SK-N-SH treated with all-trans-retinoic acid at 6 μM for 48 hours (cell line): ENCODE results near the gene JAKMIP1.

ENCODE experiments used
- ATAC-seq: fragments of 200-7000 bp; cut with Tn5 transposase; 3 replicates; pipeline ENCODE4 v1.9.1; 2020; ENCODE audit warnings: mild to moderate bottlenecking, moderate library complexity
- ARNTL ChIP-seq: fragments of 450-650 bp; formaldehyde crosslinking; IDR thresholded peaks from 2 replicates; pipeline ENCODE4 v1.5.0; 2020; ENCODE audit warnings: low read depth, mild to moderate bottlenecking, moderate library complexity, borderline replicate concordance
- BACH2 ChIP-seq: fragments of 250-450 bp; sonication (Bioruptor Pico); IDR thresholded peaks from 2 replicates; pipeline ENCODE4 v1.9.0; 2021; ENCODE audit warnings: mild to moderate bottlenecking, borderline replicate concordance
- CSDC2 ChIP-seq: fragments of 250-450 bp; sonication (Bioruptor Pico); IDR thresholded peaks from 2 replicates; pipeline ENCODE4 v1.5.0; 2020; ENCODE audit warnings: mild to moderate bottlenecking, moderate library complexity
- ESRRG ChIP-seq: fragments of 250-450 bp; sonication (Bioruptor Pico); IDR thresholded peaks from 2 replicates; pipeline ENCODE4 v1.6.1; 2021; ENCODE audit warnings: mild to moderate bottlenecking
- GLIS3 ChIP-seq: fragments of 250-450 bp; sonication (Bioruptor Pico); IDR thresholded peaks from 2 replicates; pipeline ENCODE4 v1.5.0; 2020; ENCODE audit warnings: mild to moderate bottlenecking, moderate library complexity
- ISL1 ChIP-seq: fragments of 250-450 bp; sonication (Bioruptor Pico); IDR thresholded peaks from 2 replicates; pipeline ENCODE4 v2.1.2; 2022; ENCODE audit warnings: mild to moderate bottlenecking, moderate library complexity
- OSR1 ChIP-seq: fragments of 250-450 bp; sonication (Bioruptor Pico); IDR thresholded peaks from 2 replicates; pipeline ENCODE4 v1.8.0; 2022; ENCODE audit warnings: moderate library complexity, mild to moderate bottlenecking, inconsistent platforms
- RARB ChIP-seq: fragments of 250-450 bp; sonication (Bioruptor Pico); IDR thresholded peaks from 2 replicates; pipeline ENCODE4 v1.8.0; 2021; ENCODE audit warnings: mild to moderate bottlenecking, moderate library complexity
- TCF4 ChIP-seq: fragments of 250-450 bp; sonication (Bioruptor Pico); IDR thresholded peaks from 2 replicates; pipeline ENCODE4 v1.8.0; 2021; ENCODE audit warnings: mild to moderate bottlenecking, moderate library complexity, borderline replicate concordance
- TOX ChIP-seq: fragments of 250-450 bp; sonication (Bioruptor Pico); IDR thresholded peaks from 2 replicates; pipeline ENCODE4 v1.8.0; 2021; ENCODE audit warnings: mild to moderate bottlenecking, moderate library complexity, borderline replicate concordance
- ZC3H10 ChIP-seq: fragments of 250-450 bp; sonication (Bioruptor Pico); IDR thresholded peaks from 2 replicates; pipeline ENCODE4 v1.5.1; 2021; ENCODE audit warnings: mild to moderate bottlenecking, moderate library complexity
- ZFP3 ChIP-seq: fragments of 250-450 bp; sonication (Bioruptor Pico); IDR thresholded peaks from 2 replicates; pipeline ENCODE4 v1.5.0; 2020; ENCODE audit warnings: mild to moderate bottlenecking, moderate library complexity
- ZNF8 ChIP-seq: fragments of 450-650 bp; formaldehyde crosslinking; IDR thresholded peaks from 2 replicates; pipeline ENCODE4 v1.5.0; 2020; ENCODE audit warnings: mild to moderate bottlenecking, moderate library complexity
- TF ChIP-seq, protein P1 (sequence below): fragments of 250-450 bp; sonication (Bioruptor Pico); IDR thresholded peaks from 2 replicates; pipeline ENCODE4 v1.5.0; 2020; ENCODE audit warnings: mild to moderate bottlenecking, moderate library complexity
- TF ChIP-seq, protein P2 (sequence below): fragments of 250-450 bp; sonication (Bioruptor Pico); IDR thresholded peaks from 2 replicates; pipeline ENCODE4 v1.8.0; 2021; ENCODE audit warnings: low read depth, mild to moderate bottlenecking, moderate library complexity, borderline replicate concordance
- TF ChIP-seq, protein P3 (sequence below): fragments of 250-450 bp; sonication (Bioruptor Pico); IDR thresholded peaks from 2 replicates; pipeline ENCODE4 v1.5.1; 2020; ENCODE audit warnings: low read depth, mild to moderate bottlenecking, moderate library complexity
- TF ChIP-seq, protein P4 (sequence below): fragments of 250-450 bp; sonication (Bioruptor Pico); IDR thresholded peaks from 2 replicates; pipeline ENCODE4 v1.5.1; 2021; ENCODE audit warnings: mild to moderate bottlenecking, moderate library complexity
- TF ChIP-seq, protein P5 (sequence below): fragments of 250-450 bp; sonication (Bioruptor Pico); IDR thresholded peaks from 2 replicates; pipeline ENCODE4 v1.8.0; 2020; ENCODE audit warnings: mild to moderate bottlenecking, moderate library complexity, borderline replicate concordance

Gene JAKMIP1

DNA sequence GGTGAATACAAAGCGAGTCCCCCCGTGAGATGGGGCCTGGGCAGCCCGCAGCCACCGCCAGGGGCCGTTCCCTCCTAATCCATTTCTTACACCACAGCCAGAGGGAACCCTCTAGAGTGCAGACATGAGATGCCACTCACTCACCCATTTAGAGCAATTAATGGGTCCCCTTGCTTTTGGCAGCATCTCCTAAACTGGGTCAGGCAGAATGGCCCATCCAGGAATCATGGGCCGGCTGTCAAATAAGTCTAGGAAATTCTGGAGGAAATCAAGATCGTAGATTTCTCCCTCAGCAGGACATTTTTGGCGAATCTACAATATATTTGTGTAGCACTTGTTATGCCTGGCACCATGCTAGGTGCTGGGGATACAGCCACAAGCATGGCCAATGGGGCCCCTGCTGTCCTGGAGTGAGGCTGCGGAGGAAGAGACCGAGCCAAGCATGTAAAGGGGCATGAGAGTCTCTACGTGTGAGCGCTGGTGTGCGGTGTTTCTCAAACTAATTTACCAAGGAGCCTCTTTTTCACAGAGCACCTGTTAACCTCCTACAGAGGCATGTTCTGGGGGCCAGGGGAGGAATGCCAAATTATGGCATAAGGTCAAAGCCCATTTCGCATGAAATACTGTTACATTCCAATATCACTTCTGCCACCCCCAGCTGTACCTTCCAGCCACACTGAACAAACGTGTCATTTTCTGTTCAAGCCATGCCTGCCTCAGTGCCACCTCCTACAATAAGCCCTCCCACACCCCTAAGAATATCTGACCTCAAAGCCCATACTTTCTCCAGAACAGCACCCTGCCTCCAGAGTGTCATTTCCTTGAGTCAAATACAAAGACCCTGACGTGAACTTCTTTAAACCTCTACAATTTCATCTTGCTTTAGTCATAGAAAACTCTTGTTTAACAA is 28.1 kb upstream of the JAKMIP1 start (continued):
- TF ChIP-seq, protein P1, sequence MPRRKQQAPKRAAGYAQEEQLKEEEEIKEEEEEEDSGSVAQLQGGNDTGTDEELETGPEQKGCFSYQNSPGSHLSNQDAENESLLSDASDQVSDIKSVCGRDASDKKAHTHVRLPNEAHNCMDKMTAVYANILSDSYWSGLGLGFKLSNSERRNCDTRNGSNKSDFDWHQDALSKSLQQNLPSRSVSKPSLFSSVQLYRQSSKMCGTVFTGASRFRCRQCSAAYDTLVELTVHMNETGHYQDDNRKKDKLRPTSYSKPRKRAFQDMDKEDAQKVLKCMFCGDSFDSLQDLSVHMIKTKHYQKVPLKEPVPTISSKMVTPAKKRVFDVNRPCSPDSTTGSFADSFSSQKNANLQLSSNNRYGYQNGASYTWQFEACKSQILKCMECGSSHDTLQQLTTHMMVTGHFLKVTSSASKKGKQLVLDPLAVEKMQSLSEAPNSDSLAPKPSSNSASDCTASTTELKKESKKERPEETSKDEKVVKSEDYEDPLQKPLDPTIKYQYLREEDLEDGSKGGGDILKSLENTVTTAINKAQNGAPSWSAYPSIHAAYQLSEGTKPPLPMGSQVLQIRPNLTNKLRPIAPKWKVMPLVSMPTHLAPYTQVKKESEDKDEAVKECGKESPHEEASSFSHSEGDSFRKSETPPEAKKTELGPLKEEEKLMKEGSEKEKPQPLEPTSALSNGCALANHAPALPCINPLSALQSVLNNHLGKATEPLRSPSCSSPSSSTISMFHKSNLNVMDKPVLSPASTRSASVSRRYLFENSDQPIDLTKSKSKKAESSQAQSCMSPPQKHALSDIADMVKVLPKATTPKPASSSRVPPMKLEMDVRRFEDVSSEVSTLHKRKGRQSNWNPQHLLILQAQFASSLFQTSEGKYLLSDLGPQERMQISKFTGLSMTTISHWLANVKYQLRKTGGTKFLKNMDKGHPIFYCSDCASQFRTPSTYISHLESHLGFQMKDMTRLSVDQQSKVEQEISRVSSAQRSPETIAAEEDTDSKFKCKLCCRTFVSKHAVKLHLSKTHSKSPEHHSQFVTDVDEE (CRISPR knock-in tag) = no peak
- TF ChIP-seq RARB (CRISPR knock-in tag) = no peak
- TF ChIP-seq ARNTL = no peak
- TF ChIP-seq GLIS3 (CRISPR knock-in tag) = no peak
- TF ChIP-seq, protein P2, sequence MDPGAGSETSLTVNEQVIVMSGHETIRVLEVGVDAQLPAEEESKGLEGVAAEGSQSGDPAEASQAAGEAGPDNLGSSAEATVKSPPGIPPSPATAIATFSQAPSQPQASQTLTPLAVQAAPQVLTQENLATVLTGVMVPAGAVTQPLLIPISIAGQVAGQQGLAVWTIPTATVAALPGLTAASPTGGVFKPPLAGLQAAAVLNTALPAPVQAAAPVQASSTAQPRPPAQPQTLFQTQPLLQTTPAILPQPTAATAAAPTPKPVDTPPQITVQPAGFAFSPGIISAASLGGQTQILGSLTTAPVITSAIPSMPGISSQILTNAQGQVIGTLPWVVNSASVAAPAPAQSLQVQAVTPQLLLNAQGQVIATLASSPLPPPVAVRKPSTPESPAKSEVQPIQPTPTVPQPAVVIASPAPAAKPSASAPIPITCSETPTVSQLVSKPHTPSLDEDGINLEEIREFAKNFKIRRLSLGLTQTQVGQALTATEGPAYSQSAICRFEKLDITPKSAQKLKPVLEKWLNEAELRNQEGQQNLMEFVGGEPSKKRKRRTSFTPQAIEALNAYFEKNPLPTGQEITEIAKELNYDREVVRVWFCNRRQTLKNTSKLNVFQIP (CRISPR knock-in tag) = no peak
- TF ChIP-seq, all 23 proteins: peak for 0

DNA sequence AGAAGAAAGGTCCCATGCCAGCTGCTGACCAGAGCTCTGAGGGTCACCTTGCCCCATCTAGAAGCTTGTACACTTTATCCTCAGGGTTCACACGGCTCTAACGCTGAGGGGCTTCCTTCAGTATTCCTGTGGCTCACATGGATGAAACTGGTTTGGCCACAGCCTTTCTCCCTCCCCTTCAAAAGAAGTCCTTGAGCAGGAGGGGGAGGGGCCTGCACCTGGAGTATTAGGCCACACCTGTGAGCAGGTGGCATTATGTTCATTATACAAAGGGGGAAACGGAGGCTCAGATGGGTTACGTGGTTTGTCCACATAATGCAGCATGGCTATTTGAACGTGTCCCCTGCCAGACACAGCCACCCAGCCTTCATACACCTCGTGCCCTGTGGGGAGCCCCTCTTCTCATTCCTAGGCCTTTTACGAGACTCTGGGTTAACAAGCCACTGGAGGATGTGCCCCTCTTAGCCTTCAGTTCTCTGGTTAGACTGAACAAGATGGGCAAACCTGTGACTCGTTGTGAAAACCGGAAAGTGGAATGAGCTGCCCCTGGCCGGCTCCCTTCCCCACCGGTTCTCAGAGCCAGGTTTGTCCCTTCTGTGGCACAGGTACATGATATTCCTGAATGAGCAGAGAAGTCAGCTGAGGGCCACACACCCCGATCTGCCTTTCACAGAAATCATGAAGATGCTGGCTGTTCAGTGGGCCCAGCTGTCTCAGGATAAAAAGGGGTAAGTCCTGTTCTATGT is 27.2 kb upstream of the JAKMIP1 start:
- ATAC-seq = no peak

DNA sequence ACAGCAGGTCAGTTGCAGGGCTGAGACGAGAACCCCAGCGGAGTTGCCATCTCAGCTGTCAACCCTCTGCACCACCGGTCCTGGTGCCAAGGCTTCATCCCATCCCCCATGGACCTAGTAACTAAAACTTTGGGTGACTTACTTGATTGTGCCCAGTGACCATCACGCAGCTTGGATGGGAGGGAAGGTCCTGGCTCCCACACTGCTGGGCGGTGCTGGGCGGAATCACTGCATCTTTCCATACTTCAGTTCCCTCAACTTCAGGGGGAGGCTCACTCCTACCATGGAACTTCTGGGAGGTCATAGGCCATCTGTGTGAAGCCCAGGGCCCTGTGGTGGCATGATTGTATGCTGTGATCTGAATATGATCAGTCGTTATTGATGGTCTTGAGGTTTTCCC is 26.2 kb upstream of the JAKMIP1 start:
- ATAC-seq = no peak
- TF ChIP-seq, protein P3, sequence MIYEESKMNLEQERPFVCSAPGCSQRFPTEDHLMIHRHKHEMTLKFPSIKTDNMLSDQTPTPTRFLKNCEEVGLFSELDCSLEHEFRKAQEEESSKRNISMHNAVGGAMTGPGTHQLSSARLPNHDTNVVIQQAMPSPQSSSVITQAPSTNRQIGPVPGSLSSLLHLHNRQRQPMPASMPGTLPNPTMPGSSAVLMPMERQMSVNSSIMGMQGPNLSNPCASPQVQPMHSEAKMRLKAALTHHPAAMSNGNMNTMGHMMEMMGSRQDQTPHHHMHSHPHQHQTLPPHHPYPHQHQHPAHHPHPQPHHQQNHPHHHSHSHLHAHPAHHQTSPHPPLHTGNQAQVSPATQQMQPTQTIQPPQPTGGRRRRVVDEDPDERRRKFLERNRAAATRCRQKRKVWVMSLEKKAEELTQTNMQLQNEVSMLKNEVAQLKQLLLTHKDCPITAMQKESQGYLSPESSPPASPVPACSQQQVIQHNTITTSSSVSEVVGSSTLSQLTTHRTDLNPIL (CRISPR knock-in tag) = no peak
- TF ChIP-seq RARB (CRISPR knock-in tag) = no peak
- TF ChIP-seq TOX (CRISPR knock-in tag) = no peak
- TF ChIP-seq, protein P4, sequence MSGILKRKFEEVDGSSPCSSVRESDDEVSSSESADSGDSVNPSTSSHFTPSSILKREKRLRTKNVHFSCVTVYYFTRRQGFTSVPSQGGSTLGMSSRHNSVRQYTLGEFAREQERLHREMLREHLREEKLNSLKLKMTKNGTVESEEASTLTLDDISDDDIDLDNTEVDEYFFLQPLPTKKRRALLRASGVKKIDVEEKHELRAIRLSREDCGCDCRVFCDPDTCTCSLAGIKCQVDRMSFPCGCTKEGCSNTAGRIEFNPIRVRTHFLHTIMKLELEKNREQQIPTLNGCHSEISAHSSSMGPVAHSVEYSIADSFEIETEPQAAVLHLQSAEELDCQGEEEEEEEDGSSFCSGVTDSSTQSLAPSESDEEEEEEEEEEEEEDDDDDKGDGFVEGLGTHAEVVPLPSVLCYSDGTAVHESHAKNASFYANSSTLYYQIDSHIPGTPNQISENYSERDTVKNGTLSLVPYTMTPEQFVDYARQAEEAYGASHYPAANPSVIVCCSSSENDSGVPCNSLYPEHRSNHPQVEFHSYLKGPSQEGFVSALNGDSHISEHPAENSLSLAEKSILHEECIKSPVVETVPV (CRISPR knock-in tag) = no peak
- no peak for TF ChIP-seq ISL1 (CRISPR knock-in tag)
- TF ChIP-seq OSR1 = no peak
- TF ChIP-seq ESRRG = no peak
- TF ChIP-seq, protein P1 (CRISPR knock-in tag) = no peak
- TF ChIP-seq ZFP3 (CRISPR knock-in tag) = no peak

More for the DNA sequence above, 27.2 kb upstream of the JAKMIP1 start:
- no peak for TF ChIP-seq TOX (CRISPR knock-in tag)
- TF ChIP-seq, protein P5, sequence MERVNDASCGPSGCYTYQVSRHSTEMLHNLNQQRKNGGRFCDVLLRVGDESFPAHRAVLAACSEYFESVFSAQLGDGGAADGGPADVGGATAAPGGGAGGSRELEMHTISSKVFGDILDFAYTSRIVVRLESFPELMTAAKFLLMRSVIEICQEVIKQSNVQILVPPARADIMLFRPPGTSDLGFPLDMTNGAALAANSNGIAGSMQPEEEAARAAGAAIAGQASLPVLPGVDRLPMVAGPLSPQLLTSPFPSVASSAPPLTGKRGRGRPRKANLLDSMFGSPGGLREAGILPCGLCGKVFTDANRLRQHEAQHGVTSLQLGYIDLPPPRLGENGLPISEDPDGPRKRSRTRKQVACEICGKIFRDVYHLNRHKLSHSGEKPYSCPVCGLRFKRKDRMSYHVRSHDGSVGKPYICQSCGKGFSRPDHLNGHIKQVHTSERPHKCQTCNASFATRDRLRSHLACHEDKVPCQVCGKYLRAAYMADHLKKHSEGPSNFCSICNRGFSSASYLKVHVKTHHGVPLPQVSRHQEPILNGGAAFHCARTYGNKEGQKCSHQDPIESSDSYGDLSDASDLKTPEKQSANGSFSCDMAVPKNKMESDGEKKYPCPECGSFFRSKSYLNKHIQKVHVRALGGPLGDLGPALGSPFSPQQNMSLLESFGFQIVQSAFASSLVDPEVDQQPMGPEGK = no peak
- no peak for TF ChIP-seq ZNF8
- TF ChIP-seq ARNTL = no peak
- TF ChIP-seq ZC3H10 (CRISPR knock-in tag) = no peak
- no peak for TF ChIP-seq TCF4
- no peak for TF ChIP-seq CSDC2 (CRISPR knock-in tag)
- no peak for TF ChIP-seq GLIS3 (CRISPR knock-in tag)
- TF ChIP-seq, protein P2 (CRISPR knock-in tag) = no peak
- no peak for TF ChIP-seq ESRRG
- TF ChIP-seq, protein P4 (CRISPR knock-in tag) = no peak
- TF ChIP-seq BACH2 (CRISPR knock-in tag) = no peak
